Ascending aorta (tissue), 2 donors: Measurements from ENCODE around the gene FGD3. TPM values are rescaled to one million over a fixed set of nuclear protein-coding genes. Genes with fewer than 3 reads are reported as not detected.
A peak's percentile ranks its signal among the peaks of the same experiment; 100 is the strongest.

Source experiments
- DNase-seq, 2 donors: peaks; one replicate each; pipeline ENCODE4 v3.0.0-alpha.2; 2019; ENCODE audit warnings: low spot score in 2 of 2
- H3K27ac ChIP-seq, 2 donors: fragments of 200-600 bp; sonication (generic); one replicate each; pipeline ENCODE4 v1.5.1; 2016 to 2017; ENCODE audit warnings: mild to moderate bottlenecking in 1 of 2
- H3K27me3 ChIP-seq: fragments of 200-600 bp; sonication (generic); one replicate; pipeline ENCODE4 v1.5.1; 2017
- H3K36me3 ChIP-seq, 2 donors: fragments of 200-600 bp; sonication (generic); one replicate each; pipeline ENCODE4 v1.5.1; 2016
- H3K4me1 ChIP-seq, 2 donors: fragments of 200-600 bp; sonication (generic); one replicate each; pipeline ENCODE4 v1.5.1; 2016 to 2017; ENCODE audit warnings: mild to moderate bottlenecking in 1 of 2
- H3K4me3 ChIP-seq, 2 donors: fragments of 200-600 bp; sonication (generic); one replicate each; pipeline ENCODE4 v1.5.1; 2016 to 2017; ENCODE audit warnings: mild to moderate bottlenecking in 1 of 2
- H3K9me3 ChIP-seq, 2 donors: fragments of 200-600 bp; sonication (generic); one replicate each; pipeline ENCODE4 v1.5.1; 2016
- CTCF ChIP-seq, 3 experiments: fragments of 200-600 bp in 2 of 3; fragments of 450-650 bp in 1 of 3; sonication (generic) in 2 of 3; IDR thresholded peaks; one replicate each; pipeline ENCODE4 v1.5.1; 2016 to 2019; ENCODE audit warnings: antibody characterized with exemption in 3 of 3, mild to moderate bottlenecking in 1 of 3, moderate library complexity in 1 of 3
- intact Hi-C: fragments of 100-400 bp; cut with DNase I; formaldehyde crosslinking; loops from one replicate; pipeline ENCODE4 v1.15.1; 2023
- total RNA-seq: library from RNA; depleted of rRNA; stranded (reverse); fragments of >200 nt; gene quantifications from one replicate; pipeline ENCODE4 v1.1.0, GENCODE V29; 2016

Gene FGD3
- total RNA-seq, 1 donor from 2014 or later: 20.8 TPM

- intact Hi-C loops: no loop called here
- no peak overlapping the region for H3K4me3 ChIP-seq
- H3K4me1 ChIP-seq: no peaks in the 10 kb centered on the region
- H3K9me3 ChIP-seq: no peaks in the 10 kb centered on the region
- DNase-seq: no peak
- H3K36me3 ChIP-seq: no peaks in the 10 kb centered on the region
- peak in 1 of 3 experiments; percentile 7 for TF ChIP-seq CTCF (IDR thresholded peaks at IDR 0.05)
- no peaks in the 10 kb centered on the region for H3K27me3 ChIP-seq
- H3K27ac ChIP-seq: no peak overlapping the region
These were observed 88.6 kb downstream of the FGD3 start for GRCh38 chr9:93035821-93036351.

- H3K27me3 ChIP-seq: no peaks in the 10 kb centered on the region
- DNase-seq: no peak
- H3K4me1 ChIP-seq: no peaks in the 10 kb centered on the region
- TF ChIP-seq CTCF (IDR thresholded peaks at IDR 0.05): no peak
- H3K36me3 ChIP-seq: no peaks in the 10 kb centered on the region
- intact Hi-C loops: no loop called here
- no peaks in the 10 kb centered on the region for H3K9me3 ChIP-seq
- no peak overlapping the region for H3K4me3 ChIP-seq
- H3K27ac ChIP-seq: no peak overlapping the region
These were observed 89.7 kb downstream of the FGD3 start for GRCh38 chr9:93036887-93037475.

DNA sequence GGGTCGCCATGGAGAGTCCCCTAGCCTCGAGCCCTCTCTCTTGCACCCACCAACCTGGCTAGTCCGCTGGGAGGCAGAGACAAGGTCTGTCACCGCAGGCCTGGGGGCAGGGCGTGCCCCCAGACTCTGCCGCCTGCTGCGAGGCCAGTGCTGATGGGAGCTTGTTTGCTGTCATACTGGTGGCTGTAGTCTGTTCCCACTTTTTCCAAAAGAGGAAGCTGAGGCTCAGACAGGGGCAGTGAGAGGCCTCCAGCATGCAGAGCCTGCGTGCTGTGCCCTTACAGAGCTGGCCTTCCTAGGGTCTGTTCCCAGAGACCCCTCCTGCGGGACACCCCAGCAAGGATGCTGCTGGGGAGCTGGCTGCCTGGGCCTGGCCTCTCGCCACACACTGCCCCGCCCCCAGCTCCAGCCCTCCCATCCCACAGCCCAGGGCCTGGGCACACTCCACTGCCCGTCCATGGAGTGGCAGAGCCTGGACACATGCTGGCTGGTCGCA is 90.2 kb downstream of the FGD3 start:
- Histone ChIP-seq H3K4me1 (no peaks in the 10 kb centered on the region), H3K36me3 (no peaks in the 10 kb centered on the region), H3K27me3 (no peaks in the 10 kb centered on the region), H3K27ac (no peak overlapping the region), H3K9me3 (no peaks in the 10 kb centered on the region), H3K4me3 (no peak overlapping the region)
- no peak for TF ChIP-seq CTCF (IDR thresholded peaks at IDR 0.05)
- intact Hi-C loops: no loop called here
- no peak for DNase-seq

GRCh38 chr9:93038918-93039317 is 91.6 kb downstream of the FGD3 start:
- intact Hi-C loops: no loop called here
- H3K4me3 ChIP-seq: no peak overlapping the region
- H3K27ac ChIP-seq: no peak overlapping the region
- DNase-seq: no peak
- no peaks in the 10 kb centered on the region for H3K9me3 ChIP-seq
- H3K36me3 ChIP-seq: no peaks in the 10 kb centered on the region
- no peak for TF ChIP-seq CTCF (IDR thresholded peaks at IDR 0.05)
- no peaks in the 10 kb centered on the region for H3K4me1 ChIP-seq
- no peaks in the 10 kb centered on the region for H3K27me3 ChIP-seq

DNA sequence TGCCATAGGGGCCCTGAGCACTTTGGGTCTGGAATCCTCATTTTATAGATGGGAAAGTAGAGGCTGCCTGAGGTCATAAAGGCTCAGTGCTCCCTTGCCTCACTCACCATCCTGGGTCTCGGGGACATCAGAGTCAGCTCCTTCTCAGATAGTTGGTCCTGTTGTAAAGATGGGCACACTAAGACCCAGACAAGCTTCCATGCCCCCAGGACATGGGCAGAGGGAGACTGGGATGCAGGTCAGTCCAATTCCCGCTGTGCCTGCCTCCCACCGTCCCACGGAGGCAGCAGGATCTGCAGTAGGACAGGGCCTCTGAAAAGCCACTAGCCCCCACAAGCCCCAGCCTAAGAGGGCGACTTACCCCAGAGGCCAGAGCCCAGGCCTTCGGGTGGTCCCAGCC is 92.1 kb downstream of the FGD3 start:
- DNase-seq: no peak

More for the DNA sequence above, 92.1 kb downstream of the FGD3 start:
- intact Hi-C loops: no loop called here
- Histone ChIP-seq H3K4me3 (no peak overlapping the region), H3K9me3 (no peaks in the 10 kb centered on the region), H3K27ac (no peak overlapping the region), H3K27me3 (no peaks in the 10 kb centered on the region), H3K36me3 (no peaks in the 10 kb centered on the region), H3K4me1 (no peaks in the 10 kb centered on the region)
- TF ChIP-seq CTCF (IDR thresholded peaks at IDR 0.05): no peak
